Measurements from ENCODE around the gene OR1A1.
"Not testable (repeated sequence)": the region's sequence is repeated elsewhere in the genome, so short reads cannot be mapped to it uniquely, and the experiment has no call there.

Gene OR1A1, protein sequence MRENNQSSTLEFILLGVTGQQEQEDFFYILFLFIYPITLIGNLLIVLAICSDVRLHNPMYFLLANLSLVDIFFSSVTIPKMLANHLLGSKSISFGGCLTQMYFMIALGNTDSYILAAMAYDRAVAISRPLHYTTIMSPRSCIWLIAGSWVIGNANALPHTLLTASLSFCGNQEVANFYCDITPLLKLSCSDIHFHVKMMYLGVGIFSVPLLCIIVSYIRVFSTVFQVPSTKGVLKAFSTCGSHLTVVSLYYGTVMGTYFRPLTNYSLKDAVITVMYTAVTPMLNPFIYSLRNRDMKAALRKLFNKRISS

DNA sequence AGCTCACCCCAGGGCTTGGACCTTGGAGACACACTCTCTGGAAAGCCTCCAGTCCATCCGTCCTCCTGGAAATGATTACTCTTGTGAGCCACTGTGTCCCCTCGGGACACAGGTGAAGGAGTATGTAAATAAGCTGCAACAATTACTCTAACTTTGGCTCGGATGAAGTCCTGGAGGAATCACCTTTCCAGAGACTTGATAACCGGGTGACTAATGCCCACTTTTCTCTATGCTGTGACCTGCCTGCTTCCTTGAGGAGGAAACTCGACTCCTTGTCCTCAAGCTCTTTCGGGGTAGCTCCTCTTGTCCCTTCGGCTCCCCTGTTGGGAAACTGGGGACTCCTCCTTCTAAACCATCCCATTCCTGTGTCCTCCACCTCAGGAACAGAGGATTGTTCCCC, at the start of gene OR1A1:
Gene OR1A1 (plus strand): TSS at position 301 of the 400 bp plus-strand sequence. CDS start 7,954 bp downstream, outside the sequence.
- DNase-seq = no peak

GRCh38 chr17:3167574-3167973, 39.9 kb upstream of the OR1A1 start:
- peak; percentile 17 for DNase-seq

GRCh38 chr17:3189961-3190360, 17.5 kb upstream of the OR1A1 start:
- DNase-seq = no peak

DNA sequence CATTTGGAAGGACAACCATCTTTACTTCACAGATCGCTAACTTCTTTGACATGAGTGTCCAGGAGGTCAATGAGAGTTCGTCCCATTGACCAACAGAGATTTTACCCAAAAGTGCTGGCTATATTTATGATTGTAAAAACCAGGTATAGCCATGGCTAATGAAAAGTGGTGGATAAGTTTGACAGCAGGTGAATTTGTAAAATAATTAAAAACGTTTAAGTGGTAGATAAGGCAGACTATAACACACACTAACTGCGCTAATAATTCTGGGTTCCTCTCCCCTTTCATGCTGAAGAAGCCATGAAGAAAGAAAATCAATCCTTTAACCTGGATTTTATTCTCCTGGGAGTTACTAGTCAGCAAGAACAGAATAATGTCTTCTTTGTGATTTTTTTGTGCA, 10.2 kb upstream of the OR1A1 start, which contains the start of gene OR1A2:
Gene OR1A2 (plus strand): TSS at position 301 of the 400 bp plus-strand sequence. CDS start 0 bp downstream, at position 301.
- DNase-seq = no peak

DNA sequence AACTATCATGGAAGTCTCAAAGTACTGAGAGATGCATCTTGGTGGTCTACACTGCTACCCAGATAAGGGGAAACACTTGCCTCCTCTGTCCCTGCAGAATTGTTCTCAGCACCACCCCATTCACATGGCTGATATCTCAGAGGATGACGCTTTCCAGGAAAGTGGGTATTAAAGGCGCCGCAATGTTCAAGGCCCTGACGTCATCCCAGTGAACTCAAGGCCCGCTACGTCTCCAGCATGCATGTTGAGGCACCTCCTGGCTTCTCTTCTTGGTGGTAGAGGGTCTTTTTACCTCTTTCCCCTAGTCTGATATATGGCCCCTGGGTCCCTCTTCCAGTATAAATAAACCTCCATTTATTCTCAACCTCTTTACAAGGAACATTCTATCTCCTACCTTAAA, 1.0 kb downstream of the OR1A1 start:
- no peak for DNase-seq

- DNase-seq = no peak
These were observed 5.5 kb downstream of the OR1A1 start for GRCh38 chr17:3213001-3213400.

GRCh38 chr17:3213587-3213986, 6.1 kb downstream of the OR1A1 start:
- no peak for DNase-seq

- not testable (repeated sequence) for DNase-seq
These were observed 12.5 kb downstream of the OR1A1 start for GRCh38 chr17:3219978-3220377.

DNA sequence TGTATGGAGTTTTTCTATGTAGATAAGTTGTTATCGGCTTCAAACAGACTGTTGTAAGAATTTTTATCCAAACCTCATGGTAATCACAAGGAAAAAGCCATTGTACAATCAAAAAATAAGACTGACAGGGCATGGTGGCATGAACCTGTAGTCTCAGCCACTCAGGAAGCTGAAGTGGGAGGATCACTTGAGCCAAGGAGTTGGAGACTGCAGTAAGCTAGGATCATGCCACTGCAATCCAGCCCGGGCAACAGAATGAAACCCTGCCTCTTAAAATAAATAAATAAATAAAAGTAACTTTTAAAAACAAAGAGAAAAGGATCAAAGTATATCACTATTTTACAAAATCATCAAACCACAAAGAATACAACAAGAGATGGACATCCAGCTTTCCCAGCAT, 14.4 kb downstream of the OR1A1 start:
- no peak for DNase-seq

DNA sequence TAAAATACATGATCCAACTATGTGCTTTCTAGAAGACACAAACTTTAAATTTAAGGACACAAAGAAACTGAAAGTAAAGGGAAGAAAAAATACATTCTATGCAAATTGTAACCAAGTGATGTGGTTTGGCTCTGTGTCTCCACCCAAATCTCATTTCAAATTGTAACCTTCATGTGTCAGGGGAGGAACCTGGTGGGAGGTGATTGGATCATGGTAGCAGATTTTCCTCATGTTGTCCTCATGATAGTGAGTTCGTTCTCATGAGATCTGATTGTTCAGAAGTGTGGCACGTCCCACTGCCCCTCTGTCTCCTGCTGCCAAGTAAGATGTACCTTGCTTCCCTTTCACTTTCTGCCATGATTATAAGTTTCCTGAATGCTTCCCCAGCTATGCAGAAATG, 15.0 kb downstream of the OR1A1 start:
- DNase-seq = no peak

GRCh38 chr17:3224721-3225352, 17.4 kb downstream of the OR1A1 start:
- not testable (repeated sequence) for DNase-seq

- not testable (repeated sequence) for DNase-seq
These were observed 24.8 kb downstream of the OR1A1 start for GRCh38 chr17:3232300-3232699.

- peak; percentile 29 for DNase-seq
These were observed 31.2 kb downstream of the OR1A1 start for GRCh38 chr17:3238685-3239084.

DNA sequence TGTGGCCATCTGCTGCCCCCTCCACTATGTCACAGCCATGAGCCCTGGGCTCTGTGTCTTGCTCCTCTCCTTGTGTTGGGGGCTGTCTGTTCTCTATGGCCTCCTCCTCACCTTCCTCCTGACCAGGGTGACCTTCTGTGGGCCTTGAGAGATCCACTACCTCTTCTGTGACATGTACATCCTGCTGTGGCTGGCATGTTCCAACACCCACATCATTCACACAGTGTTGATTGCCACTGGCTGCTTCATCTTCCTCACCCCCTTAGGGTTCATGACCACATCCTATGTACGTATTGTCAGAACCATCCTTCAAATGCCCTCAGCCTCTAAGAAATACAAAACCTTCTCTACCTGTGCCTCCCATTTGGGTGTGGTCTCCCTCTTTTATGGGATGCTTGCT, 33.6 kb downstream of the OR1A1 start:
- not testable (repeated sequence) for DNase-seq

- not testable (repeated sequence) for DNase-seq
These were observed 37.4 kb downstream of the OR1A1 start for GRCh38 chr17:3244841-3245240.

DNA sequence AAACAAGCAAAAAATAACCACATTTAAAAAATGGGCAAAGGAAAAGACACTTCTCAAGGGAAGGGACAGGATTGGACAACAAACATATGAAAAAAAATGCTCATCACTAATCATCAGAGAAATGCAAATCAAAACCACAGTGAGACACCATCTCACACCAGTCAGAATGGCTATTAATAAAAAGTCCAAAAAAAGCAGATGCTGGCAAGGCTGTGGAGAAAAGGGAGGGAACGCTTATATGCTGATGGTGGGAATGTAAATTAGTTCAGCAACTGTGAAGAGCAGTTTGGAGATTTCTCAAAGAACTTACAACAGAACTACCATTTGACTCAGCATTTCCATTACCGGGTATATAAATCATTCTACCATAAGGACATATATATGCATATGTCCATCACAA, 41.5 kb downstream of the OR1A1 start:
- not testable (repeated sequence) for DNase-seq

DNA sequence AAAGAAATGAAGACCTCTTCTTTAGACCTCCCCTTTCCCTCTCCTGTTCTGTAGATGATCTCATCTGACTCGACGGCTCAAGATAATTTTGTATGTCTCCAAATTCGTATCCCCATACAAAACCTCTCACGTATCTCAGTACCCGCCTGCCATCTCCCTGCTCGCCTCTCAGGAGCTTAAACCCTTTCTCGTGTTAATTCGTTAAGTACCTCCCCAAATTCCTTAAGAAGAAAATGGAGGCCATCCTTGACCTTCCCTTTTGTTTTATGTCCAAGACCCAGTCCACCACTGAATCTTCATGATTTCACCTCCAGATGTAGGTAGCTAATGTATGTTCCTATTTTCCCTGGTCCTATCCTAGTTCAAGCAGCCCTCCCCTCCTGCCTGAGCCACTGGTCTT, 49.1 kb downstream of the OR1A1 start:
- DNase-seq = no peak

GRCh38 chr17:3260163-3260562, 52.7 kb downstream of the OR1A1 start:
- no peak for DNase-seq

GRCh38 chr17:3260600-3260999, 53.1 kb downstream of the OR1A1 start:
- DNase-seq = no peak
